Measurements from ENCODE around the gene ZPBP2. TPM values are rescaled to one million over a fixed set of nuclear protein-coding genes. Genes with fewer than 3 reads are reported as not detected.

ZPBP2 gene
- total and polyA plus RNA-seq, 9 of the 15 experiments (the other 6 are each of a cell fraction or from before 2014, with no cell fraction given) = not detected

DNA sequence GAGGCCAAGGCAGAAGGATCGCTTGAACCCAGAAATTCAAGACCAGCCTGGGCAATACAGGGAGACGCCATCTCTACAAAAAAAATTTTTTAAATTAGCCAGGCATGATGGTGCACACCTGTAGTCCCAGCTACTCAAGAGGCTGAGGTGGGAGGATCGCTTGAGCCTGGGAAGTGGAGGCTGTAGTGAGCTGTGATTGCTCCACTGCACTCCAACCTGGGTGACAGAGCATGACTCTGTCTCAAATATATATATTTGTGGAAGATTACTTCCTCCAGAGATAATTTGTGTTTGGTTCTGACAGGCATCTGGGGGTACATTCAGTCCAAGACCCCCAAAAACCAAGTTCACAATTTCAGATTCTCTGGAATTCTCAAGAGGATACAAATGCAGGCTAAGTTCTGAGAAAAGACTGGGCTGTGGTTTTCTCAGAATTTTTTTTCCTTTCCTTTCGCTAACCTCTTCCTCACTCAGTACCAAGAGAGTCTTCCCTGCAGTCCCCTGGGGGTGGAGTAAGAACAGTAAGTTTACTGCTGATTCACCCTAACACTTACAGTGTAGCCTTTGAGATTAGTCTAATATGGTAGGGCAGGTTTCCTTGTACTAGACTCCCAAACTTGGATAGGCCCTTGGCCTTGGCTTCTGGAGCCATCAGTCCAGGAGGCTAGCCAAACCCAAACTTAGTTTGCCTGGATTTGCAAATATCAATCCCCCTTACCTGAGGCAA lies 35.3 kb downstream of the ZPBP2 start (continued):
- TF ChIP-seq NFE2 (IDR thresholded peaks at IDR 0.05; ENCODE audit: low read depth) (peak; percentile 96), SP2 (IDR thresholded peaks at IDR 0.05; ENCODE audit: extremely low read depth, low read depth, low read length, poor library complexity, severe bottlenecking) (no peak), RERE (CRISPR knock-in tag; IDR thresholded peaks at IDR 0.05; ENCODE audit: borderline replicate concordance) (no peak), KDM1A (IDR thresholded peaks at IDR 0.05) (0 out of 4 replicates have a peak, but pooled peaks of 1 of the 2 experiments have one; percentile 20), ZNF124 (CRISPR knock-in tag; IDR thresholded peaks at IDR 0.05) (no peak), SMARCE1 (IDR thresholded peaks at IDR 0.05) (0 out of 2 replicates have a peak, but pooled peaks have one; percentile 28), ZNF780A (CRISPR knock-in tag; IDR thresholded peaks at IDR 0.05) (no peak), ZFP30 (CRISPR knock-in tag; IDR thresholded peaks at IDR 0.05; ENCODE audit: borderline replicate concordance) (no peak), LEF1 (IDR thresholded peaks at IDR 0.05) (0 out of 2 replicates have a peak, but pooled peaks have one; percentile 48), PCBP2 (IDR thresholded peaks at IDR 0.05; ENCODE audit: low read depth, low read length, poor library complexity, severe bottlenecking) (no peak), RCOR1 (IDR thresholded peaks at IDR 0.05; ENCODE audit: borderline replicate concordance in 1 of 2, low read depth in 2 of 2, low read length in 2 of 2) (0 out of 4 replicates have a peak, but pooled peaks of 1 of the 2 experiments have one; percentile 15), MAX (CRISPR knock-in tag; IDR thresholded peaks at IDR 0.05) (no peak), ZFP36 (IDR thresholded peaks at IDR 0.05; ENCODE audit: low read depth, low read length, partially characterized antibody) (peak; percentile 9), CTBP1 (IDR thresholded peaks at IDR 0.05; ENCODE audit: borderline replicate concordance) (no peak)
- TF ChIP-seq, protein P1, sequence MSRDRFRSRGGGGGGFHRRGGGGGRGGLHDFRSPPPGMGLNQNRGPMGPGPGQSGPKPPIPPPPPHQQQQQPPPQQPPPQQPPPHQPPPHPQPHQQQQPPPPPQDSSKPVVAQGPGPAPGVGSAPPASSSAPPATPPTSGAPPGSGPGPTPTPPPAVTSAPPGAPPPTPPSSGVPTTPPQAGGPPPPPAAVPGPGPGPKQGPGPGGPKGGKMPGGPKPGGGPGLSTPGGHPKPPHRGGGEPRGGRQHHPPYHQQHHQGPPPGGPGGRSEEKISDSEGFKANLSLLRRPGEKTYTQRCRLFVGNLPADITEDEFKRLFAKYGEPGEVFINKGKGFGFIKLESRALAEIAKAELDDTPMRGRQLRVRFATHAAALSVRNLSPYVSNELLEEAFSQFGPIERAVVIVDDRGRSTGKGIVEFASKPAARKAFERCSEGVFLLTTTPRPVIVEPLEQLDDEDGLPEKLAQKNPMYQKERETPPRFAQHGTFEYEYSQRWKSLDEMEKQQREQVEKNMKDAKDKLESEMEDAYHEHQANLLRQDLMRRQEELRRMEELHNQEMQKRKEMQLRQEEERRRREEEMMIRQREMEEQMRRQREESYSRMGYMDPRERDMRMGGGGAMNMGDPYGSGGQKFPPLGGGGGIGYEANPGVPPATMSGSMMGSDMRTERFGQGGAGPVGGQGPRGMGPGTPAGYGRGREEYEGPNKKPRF (IDR thresholded peaks at IDR 0.05; ENCODE audit: low read depth, low read length) = no peak
- TF ChIP-seq, protein P2, sequence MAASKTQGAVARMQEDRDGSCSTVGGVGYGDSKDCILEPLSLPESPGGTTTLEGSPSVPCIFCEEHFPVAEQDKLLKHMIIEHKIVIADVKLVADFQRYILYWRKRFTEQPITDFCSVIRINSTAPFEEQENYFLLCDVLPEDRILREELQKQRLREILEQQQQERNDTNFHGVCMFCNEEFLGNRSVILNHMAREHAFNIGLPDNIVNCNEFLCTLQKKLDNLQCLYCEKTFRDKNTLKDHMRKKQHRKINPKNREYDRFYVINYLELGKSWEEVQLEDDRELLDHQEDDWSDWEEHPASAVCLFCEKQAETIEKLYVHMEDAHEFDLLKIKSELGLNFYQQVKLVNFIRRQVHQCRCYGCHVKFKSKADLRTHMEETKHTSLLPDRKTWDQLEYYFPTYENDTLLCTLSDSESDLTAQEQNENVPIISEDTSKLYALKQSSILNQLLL (CRISPR knock-in tag; IDR thresholded peaks at IDR 0.05; ENCODE audit: borderline replicate concordance) = no peak

Data from K562 (cell line).